ENCODE data around the gene CSF3.
"Not testable (repeated sequence)": the region's sequence is repeated elsewhere in the genome, so short reads cannot be mapped to it uniquely, and the experiment has no call there.

CSF3 gene

DNA sequence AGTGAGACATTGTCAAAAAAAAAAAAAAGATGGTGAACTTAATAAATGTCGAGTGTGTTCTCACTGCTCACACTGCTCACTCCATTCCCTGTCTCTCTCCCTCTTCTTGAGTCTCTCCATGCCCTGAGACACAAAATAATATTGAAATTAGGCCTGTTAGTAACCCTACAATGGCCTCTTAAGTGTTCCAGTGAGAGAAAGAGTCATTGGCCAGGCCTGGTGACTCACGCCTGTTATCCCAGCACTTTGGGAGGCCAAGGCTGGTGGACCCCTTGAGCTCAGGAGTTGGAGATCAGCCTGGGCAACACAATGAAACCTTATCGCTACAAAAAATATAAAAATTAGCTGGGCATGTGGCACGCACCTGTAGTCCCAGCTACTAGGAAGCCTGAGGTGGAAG, 16.2 kb upstream of the CSF3 start:
- H3K36me3 ChIP-seq (ENCODE audit: low read length): no peaks in the 10 kb centered on the region

DNA sequence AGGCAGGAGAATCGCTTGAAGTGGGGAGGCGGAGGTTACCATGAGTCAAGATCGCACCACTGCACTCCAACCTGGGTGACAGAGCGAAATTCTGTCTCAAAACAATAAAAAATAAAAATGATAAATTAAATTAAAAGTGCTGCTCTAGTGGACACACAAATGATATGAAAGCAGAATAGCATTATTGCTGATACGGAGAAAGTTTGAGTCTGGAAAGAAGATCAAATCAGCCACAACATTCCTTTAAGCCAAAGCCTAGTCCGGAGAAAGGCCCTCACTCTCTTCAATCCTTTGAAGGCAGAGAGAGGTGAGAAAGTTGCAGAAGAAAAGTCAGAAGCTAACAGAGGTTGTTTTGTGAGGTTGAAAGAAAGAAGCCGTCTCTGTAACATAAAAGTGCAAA, 15.1 kb upstream of the CSF3 start:
- Histone ChIP-seq H3K9ac (ENCODE audit: low read length) (no peak overlapping the region), H3F3A (ENCODE audit: insufficient read depth) (no peaks in the 10 kb centered on the region; the same call in 1 of the 2 replicates), H3K9me3 (ENCODE audit: insufficient read depth, low read length) (no peaks in the 10 kb centered on the region), H3K36me3 (ENCODE audit: low read length) (no peaks in the 10 kb centered on the region), H3K27ac (ENCODE audit: low read depth, low read length) (no peak overlapping the region), H3K27me3 (ENCODE audit: low read length) (no peaks in the 10 kb centered on the region), H3K79me2 (ENCODE audit: insufficient read depth, low read length) (no peaks in the 10 kb centered on the region), H4K20me1 (ENCODE audit: low read depth, low read length) (no peaks in the 10 kb centered on the region), H3K9me2 (replicated peaks; ENCODE audit: insufficient read depth, low read length) (no peaks in the 10 kb centered on the region), H2AFZ (ENCODE audit: low read depth, low read length, severe bottlenecking) (no peak overlapping the region), H3K4me3 (ENCODE audit: insufficient read depth, low read length, poor library complexity, severe bottlenecking) (no peak overlapping the region), H3K4me2 (ENCODE audit: low read depth, low read length, poor library complexity, severe bottlenecking) (no peak overlapping the region)
- TF ChIP-seq, protein P1, sequence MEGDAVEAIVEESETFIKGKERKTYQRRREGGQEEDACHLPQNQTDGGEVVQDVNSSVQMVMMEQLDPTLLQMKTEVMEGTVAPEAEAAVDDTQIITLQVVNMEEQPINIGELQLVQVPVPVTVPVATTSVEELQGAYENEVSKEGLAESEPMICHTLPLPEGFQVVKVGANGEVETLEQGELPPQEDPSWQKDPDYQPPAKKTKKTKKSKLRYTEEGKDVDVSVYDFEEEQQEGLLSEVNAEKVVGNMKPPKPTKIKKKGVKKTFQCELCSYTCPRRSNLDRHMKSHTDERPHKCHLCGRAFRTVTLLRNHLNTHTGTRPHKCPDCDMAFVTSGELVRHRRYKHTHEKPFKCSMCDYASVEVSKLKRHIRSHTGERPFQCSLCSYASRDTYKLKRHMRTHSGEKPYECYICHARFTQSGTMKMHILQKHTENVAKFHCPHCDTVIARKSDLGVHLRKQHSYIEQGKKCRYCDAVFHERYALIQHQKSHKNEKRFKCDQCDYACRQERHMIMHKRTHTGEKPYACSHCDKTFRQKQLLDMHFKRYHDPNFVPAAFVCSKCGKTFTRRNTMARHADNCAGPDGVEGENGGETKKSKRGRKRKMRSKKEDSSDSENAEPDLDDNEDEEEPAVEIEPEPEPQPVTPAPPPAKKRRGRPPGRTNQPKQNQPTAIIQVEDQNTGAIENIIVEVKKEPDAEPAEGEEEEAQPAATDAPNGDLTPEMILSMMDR (IDR thresholded peaks at IDR 0.05; ENCODE audit: insufficient read depth, low read length, poor library complexity, severe bottlenecking): no peak
- TF ChIP-seq EZH2phosphoT487 (conservative IDR thresholded peaks at IDR 0.05; ENCODE audit: low read length): no peak

More for the DNA sequence above, 16.2 kb upstream of the CSF3 start:
- Histone ChIP-seq H3K9me2 (replicated peaks; ENCODE audit: insufficient read depth, low read length) (no peaks in the 10 kb centered on the region), H3F3A (ENCODE audit: insufficient read depth) (no peaks in the 10 kb centered on the region; the same call in 1 of the 2 replicates), H3K4me3 (ENCODE audit: insufficient read depth, low read length, poor library complexity, severe bottlenecking) (no peak overlapping the region), H4K20me1 (ENCODE audit: low read depth, low read length) (no peaks in the 10 kb centered on the region), H2AFZ (ENCODE audit: low read depth, low read length, severe bottlenecking) (no peak overlapping the region), H3K9ac (ENCODE audit: low read length) (no peak overlapping the region), H3K9me3 (ENCODE audit: insufficient read depth, low read length) (no peaks in the 10 kb centered on the region), H3K27me3 (ENCODE audit: low read length) (no peaks in the 10 kb centered on the region), H3K27ac (ENCODE audit: low read depth, low read length) (no peak overlapping the region), H3K79me2 (ENCODE audit: insufficient read depth, low read length) (no peaks in the 10 kb centered on the region), H3K4me2 (ENCODE audit: low read depth, low read length, poor library complexity, severe bottlenecking) (no peak overlapping the region)
- no peak for TF ChIP-seq EZH2phosphoT487 (conservative IDR thresholded peaks at IDR 0.05; ENCODE audit: low read length)
- TF ChIP-seq, protein P1 (IDR thresholded peaks at IDR 0.05; ENCODE audit: insufficient read depth, low read length, poor library complexity, severe bottlenecking): no peak

DNA sequence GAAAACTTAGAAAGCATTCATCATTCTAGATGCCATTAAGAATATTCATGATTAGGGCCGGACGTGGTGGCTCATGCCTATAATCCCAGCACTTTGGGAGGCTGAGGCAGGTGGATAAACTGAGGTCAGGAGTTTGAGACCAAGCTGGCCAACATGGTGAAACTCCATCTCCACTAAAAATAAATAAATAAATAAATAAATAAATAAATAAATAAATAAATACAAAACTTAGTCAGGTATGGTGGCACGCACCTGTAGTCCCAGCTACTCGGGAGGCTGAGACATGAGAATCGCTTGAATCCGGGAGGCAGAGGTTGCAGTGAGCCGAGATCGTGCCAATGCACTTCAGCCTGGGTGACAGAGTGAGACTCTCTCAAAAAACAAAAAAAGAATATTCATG, 13.9 kb upstream of the CSF3 start:
- H3K36me3 ChIP-seq (ENCODE audit: low read length); H3K9me2 ChIP-seq (replicated peaks; ENCODE audit: insufficient read depth, low read length); H3K4me3 ChIP-seq (ENCODE audit: insufficient read depth, low read length, poor library complexity, severe bottlenecking); H3K27ac ChIP-seq (ENCODE audit: low read depth, low read length); H3F3A ChIP-seq (ENCODE audit: insufficient read depth); H3K27me3 ChIP-seq (ENCODE audit: low read length); H3K79me2 ChIP-seq (ENCODE audit: insufficient read depth, low read length); H3K9ac ChIP-seq (ENCODE audit: low read length); H4K20me1 ChIP-seq (ENCODE audit: low read depth, low read length); H2AFZ ChIP-seq (ENCODE audit: low read depth, low read length, severe bottlenecking); H3K4me2 ChIP-seq (ENCODE audit: low read depth, low read length, poor library complexity, severe bottlenecking); H3K9me3 ChIP-seq (ENCODE audit: insufficient read depth, low read length): not testable (repeated sequence)

DNA sequence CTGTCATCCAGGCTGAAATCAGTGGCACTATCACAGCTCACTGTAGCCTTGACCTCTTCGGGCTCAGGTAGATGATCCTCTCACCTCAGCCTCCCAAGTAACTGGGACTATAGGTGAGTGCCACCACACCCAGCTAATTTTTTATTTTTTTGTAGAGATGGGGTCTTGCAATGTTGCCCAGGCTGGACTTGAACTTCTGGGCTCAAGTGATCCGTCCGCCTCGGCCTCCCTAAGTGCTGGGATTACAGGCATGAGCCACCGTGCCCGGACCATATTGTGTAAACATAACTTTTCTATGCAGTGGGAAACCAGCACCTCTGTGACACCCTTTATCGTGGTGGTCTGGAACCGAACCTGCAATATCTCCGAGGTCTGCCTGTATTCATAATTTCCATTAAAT, 11.2 kb upstream of the CSF3 start:
- Histone ChIP-seq H2AFZ (ENCODE audit: low read depth, low read length, severe bottlenecking) (no peak overlapping the region), H3K79me2 (ENCODE audit: insufficient read depth, low read length) (no peaks in the 10 kb centered on the region), H3K9ac (ENCODE audit: low read length) (no peak overlapping the region), H3K4me3 (ENCODE audit: insufficient read depth, low read length, poor library complexity, severe bottlenecking) (no peak overlapping the region), H4K20me1 (ENCODE audit: low read depth, low read length) (no peaks in the 10 kb centered on the region), H3K27me3 (ENCODE audit: low read length) (no peaks in the 10 kb centered on the region), H3K36me3 (ENCODE audit: low read length) (no peaks in the 10 kb centered on the region), H3K27ac (ENCODE audit: low read depth, low read length) (no peak overlapping the region), H3K9me3 (ENCODE audit: insufficient read depth, low read length) (no peaks in the 10 kb centered on the region), H3F3A (ENCODE audit: insufficient read depth) (no peaks in the 10 kb centered on the region; the same call in 1 of the 2 replicates), H3K9me2 (replicated peaks; ENCODE audit: insufficient read depth, low read length) (no peaks in the 10 kb centered on the region), H3K4me2 (ENCODE audit: low read depth, low read length, poor library complexity, severe bottlenecking) (no peak overlapping the region)
- no peak for TF ChIP-seq EZH2phosphoT487 (conservative IDR thresholded peaks at IDR 0.05; ENCODE audit: low read length)
- TF ChIP-seq, protein P1 (IDR thresholded peaks at IDR 0.05; ENCODE audit: insufficient read depth, low read length, poor library complexity, severe bottlenecking): no peak

Measured in SU-DHL-6 (cell line).